Measurements from ENCODE around the gene APLP2.
"Not testable (repeated sequence)": the region's sequence is repeated elsewhere in the genome, so short reads cannot be mapped to it uniquely, and the experiment has no call there.

Gene APLP2

DNA sequence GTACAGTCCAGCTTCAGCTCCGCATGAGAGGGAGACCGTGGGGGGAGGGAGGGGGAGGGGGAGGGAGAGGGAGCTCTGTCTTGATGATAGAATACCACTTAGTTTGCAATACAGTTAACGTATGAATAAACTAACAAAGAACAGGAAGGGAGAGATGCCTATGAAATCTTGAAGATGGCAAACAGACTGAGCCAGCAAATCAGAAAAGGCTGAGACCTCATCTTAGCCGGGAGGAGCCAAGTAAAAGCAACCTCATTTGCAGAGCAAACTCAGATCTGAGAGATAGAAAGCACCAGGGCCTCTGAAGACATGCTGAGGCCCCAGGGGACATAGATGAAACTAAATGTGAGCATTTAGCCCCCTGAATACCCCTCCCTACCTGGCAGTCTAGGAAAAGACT lies 23.0 kb downstream of the APLP2 start:
- DNase-seq, result no peak

DNA sequence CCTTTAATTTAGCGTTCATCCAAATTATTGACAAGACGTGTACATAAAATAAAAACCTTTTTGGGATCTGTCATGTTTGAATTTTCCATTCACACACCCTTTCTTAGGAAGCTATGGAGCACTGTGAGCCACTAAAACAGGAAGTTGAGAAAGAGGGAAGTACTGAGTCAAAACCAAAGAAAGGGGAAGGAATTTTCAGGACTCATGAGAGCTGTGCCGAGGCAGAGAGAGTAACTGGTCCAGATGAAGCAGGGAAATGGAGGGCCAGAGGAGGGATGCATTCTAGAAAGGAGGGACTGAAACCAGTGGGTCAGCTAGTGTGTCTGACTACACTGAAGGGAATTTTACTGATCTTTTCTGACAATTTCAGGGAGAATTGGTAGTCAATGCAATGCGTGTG lies 24.9 kb downstream of the APLP2 start:
- no peak for DNase-seq

DNA sequence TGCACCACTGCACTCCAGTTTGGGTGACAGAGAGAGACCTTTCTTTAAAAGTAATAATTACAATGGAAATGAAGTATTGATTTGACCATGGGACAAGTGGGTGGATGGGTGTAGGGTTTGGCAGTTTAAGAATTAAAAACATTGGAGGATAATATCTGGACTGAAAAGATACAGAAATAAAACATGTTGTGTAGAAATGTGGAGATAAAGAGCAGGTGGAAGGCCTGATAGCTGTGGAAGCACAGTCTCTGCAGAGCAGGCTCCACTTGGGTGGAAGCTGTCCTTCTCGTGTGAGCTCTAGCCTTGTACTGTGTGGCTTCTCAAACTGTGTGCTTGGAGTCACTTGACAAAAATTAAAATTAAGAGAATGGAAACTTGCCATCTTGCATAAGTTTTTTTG lies 25.6 kb downstream of the APLP2 start:
- no peak for DNase-seq

DNA sequence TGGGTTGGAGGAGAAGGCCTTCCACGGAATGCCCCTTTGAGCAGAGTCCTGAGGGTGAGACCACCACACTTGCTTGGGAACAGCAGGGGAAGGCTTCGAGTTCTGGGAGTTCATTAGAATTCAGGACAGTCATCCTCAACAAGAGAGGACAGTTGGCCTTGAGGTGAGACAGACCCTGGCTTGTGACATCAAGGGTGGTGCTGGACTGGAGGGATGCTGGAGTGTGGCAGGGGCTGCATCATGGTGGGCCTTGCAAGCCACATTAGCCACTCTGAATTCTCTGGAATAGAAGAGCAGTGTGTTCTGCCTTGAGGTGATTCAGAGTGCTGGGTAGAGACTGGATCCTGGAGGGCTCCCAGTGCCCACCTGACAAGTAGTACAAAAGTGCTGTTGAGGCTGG lies 26.3 kb downstream of the APLP2 start:
- DNase-seq, result no peak

DNA sequence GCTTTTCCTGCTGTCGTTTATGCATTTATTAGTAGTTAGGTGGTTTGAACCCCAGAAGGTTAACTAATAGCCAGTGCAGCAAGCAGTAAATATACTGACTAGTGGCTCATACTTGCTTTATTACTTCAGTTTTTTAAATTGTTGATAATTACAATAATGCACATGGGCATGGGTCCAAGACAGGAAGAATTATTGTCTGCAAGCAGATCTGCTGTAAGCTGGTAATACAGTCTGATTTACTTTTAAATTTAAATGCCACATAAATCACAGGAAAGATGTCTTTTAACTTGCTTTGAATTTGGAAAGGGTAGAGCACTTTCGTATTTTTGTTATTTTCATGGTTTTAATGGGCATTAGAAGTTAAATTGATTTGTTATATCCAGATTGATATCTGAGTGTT lies 27.1 kb downstream of the APLP2 start:
- no peak for DNase-seq

DNA sequence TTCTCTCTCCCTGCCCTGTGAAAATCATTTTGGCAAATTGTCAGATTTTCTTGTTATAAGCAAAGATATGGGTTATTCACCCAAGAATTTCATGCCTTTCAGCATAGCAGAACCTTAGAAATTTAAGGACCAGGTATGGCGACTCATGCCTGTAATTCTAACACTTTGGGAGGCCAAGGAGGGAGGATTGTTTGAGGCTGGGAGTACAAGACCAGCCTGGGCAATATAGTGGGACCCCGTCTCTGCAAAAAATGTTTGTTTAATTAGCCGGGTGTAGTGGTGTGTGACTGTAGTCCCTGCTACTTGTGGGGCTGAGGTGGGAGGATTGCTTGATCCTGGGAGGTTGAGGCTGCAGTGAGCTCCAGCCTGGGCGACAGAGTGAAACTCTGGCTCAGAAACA lies 27.6 kb downstream of the APLP2 start:
- DNase-seq, result no peak

DNA sequence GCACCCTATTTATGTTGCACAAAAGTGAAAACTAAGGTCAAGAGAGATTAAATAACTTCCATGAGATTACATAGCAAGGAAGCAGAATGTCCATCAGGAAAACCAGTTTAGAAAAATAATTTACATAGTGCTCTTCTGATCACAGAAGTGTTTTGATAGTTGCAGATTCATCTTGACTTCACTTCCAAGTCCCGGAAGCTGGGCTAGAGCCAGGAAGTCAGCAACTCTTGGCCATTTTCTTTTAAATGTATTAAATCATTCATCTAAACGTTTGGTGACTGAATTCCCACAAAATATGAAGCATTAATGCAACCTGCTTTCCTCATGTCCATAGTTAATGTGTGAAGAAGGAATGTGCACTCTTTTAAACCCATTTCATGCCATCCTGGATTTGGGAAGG lies 29.7 kb downstream of the APLP2 start:
- no peak for DNase-seq

DNA sequence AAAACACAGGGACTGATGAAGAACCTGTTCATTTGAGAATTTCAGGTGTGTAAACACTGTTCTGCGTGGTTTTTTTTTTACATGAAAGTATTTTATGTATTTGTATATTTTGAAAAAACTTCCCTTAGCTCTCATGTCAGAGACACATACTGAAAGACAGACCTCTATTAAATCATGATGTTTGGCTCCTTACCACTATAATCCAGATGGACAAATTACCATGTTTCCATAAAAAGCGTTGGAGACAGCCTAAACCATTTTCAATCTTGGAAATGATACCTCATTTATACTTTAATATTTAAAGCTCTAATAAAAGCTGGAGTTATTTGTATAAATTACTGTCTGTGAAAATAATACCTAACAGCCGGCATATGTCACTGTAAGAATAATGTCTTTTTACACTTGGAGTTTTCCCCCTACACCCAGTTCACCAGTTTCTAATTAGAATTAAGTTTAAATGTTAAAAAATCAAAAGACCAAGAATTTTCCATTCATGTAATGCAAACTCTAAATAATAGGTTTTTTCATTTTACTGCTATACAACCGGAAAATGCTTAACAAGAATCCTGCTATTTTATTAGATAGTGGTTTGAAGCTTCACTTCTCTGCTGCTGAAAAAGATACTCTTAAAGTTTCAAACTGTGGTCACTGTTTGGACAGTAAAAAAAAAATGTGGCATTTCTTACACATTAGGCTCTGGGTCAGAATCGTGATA lies 30.8 kb downstream of the APLP2 start:
- DNase-seq, result no peak

DNA sequence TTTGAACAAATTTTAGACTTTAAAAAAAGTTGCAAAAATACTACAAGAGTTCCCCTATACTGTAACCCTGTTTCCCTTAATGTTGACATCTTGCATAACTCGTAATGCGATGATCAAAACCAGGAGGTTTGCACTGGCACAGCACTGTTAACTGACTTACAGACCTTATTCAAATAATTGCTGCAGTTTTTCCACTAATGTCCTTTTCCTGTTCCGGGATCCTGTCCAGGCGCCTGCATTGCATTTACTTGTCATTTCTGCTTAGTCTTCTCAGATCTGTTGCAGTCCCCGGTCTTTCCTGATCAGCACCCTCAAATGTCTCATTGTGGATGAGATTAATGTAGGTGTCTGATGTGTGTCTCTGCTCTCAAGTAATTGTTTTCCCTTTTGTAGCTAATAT lies 32.0 kb downstream of the APLP2 start:
- no peak for DNase-seq

DNA sequence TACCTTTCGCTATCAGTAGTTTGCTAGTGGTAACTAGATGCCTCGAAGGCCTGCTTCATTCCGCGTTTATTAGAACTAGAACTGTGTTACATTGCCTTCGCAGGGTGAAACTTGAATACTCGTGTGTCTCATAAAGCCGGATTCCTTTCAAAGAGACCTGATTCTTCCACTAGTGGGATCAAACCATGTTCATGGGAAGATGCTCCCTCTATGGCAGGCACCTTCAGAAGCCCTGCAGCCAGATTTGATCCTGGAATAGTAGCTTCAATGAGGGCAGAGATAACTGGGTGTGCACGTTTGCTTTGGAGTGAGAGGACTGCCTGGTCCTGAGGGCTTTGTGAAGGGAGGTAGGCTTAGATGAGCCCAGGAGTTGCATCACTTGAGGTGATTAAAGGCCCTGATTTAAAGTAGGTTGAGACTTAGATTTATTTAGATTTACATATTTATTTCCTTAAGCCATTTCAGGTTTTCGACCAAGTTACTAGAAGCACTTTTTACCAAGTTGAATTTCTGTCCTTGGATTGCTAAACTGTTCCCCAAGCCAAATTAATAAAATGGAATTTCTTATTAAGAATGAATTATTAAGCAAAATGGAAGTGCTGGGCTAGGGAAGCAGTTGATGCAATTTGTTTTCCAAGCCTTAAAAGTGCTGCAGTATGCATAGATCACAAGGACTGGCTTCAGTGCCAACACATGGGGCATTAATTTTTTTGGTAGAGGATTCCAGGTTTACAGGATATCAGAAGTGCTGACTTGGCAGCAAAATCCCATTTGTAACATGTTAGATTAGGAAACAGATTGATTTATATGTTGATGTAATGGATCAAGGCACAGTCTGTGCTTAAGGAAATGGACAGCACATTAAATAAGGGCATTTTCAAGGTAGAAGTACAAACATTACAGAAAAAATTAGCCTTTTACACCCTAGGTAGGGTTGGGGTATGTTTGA lies 32.9 kb downstream of the APLP2 start:
- no peak for DNase-seq

DNA sequence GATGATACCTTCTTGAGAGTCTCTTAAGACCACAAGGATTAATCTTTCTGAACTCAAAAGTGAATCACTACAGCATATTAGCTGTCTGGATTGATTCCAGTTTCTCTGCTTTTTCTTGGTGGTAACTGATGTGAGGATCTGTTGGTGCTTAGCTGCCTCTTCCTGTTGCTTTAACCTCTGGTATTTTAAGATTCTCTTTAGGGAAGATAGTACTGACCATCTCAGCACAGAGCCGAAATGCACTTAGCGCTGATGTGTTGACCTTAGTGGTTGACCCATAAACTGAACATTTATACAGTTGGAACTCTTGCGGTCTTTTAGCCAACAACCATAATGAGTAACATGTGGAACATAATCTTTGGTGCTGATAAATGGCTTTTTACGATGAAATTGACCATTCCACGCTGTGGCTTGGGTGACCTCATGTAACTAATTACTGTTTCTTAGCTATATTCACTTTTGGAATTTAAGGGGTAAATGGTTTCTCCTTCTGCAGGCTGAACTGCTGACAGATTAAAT lies 33.7 kb downstream of the APLP2 start:
- no peak for DNase-seq

DNA sequence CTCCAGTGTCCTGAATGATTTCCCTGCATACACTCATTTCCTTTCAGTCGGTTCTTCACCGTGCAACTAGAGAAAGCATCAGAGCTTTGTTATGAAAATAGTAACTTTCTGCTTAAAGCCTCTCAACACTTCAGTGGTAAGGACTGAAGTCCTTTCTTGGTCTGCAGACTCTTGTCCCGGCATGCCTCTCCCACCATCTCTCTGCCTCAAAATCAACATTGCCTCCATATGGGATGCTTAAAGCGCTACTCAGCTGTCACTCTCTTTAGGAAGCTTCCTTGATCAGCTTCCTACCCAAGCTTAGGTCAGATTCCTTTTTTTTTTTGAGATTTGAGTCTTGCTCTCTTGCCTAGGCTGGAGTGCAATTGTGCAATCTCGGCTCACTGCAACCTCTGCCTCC lies 36.7 kb downstream of the APLP2 start:
- DNase-seq, result no peak

DNA sequence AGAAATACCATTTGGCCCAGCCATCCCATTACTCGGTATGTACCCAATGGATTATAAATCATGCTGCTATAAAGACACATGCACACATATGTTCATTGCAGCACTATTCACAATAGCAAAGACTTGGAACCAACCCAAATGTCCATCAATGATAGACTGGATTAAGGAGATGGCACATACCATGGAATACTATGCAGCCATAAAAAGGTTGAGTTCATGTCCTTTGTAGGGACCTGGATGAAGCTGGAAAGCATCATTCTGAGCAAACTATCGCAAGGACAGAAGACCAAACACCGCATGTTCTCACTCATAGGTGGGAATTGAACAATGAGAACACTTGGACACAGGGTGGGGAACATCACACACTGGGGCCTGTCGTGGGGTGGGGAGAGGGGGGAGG lies 39.0 kb downstream of the APLP2 start:
- DNase-seq, result not testable (repeated sequence)

DNA sequence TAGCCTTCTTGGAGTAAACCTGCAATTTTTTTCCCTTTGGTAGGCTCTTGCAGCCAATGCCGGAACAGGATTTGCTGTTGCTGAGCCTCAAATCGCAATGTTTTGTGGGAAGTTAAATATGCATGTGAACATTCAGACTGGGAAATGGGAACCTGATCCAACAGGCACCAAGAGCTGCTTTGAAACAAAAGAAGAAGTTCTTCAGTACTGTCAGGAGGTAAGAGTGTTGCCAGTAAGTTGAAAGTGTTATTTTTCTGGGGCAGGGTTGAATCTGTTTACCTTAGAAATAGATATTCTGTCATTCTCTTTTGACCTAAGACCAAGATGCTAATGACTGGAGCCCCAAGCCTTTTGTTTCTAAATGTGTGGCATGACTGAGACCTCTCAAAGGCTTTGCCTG lies 39.7 kb downstream of the APLP2 start:
- DNase-seq, result no peak

DNA sequence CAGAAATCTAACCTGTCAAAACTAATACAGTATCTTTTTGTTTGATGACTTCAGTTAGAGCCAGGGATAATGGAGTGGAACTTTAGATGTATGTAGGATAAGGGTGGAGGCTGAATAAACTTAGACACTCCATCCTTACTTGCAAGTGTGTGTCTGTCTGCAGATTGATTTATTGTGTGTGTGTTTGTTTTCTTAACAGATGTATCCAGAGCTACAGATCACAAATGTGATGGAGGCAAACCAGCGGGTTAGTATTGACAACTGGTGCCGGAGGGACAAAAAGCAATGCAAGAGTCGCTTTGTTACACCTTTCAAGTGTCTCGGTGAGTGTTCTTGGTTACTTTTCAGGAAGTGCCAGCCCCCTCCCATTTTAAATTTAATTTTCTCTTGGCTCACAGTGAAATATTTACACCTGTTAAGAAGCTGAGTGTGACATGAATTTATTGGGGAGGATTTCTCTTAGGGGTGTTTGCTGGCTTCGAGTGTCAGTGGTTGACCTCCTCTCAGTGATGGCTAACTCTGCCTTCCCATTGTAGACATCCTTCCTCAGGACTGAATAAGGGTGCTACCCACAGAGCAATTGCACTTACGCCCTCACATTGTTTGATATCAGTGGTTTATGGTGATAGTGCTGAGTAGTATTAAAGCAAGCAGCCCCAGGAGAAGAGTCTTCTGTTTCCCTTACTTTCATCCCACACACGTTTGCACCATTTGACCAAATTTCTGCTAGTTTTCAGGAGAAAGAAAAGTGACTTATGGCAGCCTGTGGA lies 40.8 kb downstream of the APLP2 start:
- DNase-seq, result no peak

DNA sequence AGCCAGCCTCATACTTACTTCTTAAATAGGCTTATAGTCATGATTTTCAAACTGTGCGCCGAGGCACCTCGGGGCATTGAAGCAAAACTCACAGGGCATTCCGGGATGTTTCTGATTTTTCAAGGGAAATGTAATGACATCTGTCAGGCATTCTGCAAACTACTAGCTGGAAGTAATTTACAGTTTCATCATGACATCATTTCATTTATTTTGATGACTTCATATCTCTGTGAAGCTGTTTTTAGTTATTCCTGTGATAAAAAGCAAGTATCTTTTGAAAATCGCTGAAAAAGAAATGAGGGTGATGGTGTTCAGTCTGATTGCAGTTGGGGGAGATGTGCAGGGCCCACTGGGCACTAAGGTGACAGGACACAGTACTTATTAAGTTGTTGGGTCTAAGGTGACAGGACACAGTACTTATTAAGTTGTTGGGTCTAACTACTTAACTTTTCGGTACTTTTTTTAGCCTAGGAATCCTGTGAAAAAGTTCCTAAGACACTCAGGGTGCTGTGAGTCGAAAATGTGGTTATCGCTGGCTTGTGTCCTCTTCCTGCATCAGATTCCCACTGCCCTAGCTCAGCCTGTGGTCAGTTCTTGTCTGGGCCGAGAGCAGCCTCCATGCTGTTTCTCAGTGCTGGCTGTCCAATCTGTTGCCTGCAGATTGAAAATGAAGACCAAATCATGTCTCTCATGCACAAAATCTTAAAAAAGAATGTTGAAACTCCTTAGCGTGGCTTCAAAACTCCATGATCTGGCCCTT lies 42.6 kb downstream of the APLP2 start:
- DNase-seq, result no peak

DNA sequence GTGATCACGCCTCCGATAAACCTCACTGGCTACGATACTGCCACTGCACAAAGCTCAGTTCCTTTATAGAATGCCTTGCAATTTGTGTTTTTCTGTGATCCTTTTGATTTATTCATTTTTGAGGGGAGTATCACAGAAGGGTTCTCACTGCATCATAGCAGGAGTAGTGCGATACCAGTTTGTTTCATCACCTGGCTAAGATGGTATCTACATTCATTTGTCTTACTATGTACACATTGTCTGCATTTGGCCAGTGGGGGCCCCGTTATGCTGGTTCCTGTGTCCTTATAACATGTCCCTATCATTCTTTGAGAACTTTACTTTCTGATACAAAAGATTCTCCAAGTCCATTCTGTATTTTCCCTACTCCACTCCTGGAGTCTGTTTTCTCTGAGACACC lies 44.6 kb downstream of the APLP2 start:
- DNase-seq, result no peak

DNA sequence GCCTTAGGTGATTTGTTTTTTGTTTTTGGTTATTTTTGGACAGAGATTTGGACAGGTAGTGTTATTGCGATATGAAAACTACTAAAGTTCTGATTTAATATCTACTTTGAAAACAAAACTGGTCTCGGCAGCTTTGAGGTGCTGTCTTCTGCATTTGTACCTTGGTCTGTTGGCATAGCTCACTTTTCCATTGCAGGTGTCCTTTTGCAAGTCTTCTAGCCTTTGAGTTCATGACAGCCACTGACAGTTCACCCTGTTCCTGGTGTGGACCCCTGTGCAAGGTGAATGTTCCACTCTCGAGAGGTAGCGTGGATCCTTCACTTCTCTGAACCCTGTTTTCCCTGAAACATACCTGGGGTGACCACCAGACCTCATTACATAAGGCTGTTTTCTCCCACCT lies 45.0 kb downstream of the APLP2 start:
- no peak for DNase-seq

DNA sequence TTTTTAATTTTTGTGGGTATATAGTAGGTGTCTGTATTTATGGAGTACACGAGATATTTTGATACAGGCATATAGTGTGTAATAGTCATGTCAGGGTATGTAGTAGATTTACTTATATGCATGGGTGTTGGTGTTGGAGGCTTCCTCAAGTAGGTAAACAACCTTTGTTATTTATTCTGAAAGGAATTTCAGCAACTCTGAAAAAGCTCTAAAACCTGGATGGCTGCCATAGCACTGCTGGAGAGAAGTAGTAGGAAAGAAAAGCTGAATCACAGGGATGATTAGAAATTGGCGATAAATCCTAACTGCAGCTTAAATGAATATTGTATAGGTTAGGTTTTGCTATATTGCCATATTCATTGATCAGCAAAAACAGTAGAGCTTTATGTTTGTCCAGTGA lies 45.5 kb downstream of the APLP2 start:
- no peak for DNase-seq

DNA sequence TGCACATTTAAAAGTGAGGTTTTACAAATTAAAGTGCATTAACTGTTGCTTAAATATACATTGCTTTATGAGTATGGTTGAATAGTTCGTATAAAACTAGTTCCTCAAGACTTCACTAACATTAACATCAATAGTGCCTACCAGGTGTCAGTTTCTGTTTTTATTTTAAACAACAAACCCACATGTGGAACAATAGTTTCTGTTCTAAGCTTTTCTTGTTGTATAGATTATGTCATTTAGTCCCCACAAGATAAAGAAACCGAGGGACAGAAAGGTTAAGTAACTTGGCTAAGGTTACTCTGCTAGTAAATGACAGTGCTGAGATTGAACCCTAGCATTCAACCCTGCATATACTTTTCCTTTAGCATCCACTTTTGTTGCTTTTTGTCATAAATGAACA lies 48.5 kb downstream of the APLP2 start:
- no peak for DNase-seq

DNA sequence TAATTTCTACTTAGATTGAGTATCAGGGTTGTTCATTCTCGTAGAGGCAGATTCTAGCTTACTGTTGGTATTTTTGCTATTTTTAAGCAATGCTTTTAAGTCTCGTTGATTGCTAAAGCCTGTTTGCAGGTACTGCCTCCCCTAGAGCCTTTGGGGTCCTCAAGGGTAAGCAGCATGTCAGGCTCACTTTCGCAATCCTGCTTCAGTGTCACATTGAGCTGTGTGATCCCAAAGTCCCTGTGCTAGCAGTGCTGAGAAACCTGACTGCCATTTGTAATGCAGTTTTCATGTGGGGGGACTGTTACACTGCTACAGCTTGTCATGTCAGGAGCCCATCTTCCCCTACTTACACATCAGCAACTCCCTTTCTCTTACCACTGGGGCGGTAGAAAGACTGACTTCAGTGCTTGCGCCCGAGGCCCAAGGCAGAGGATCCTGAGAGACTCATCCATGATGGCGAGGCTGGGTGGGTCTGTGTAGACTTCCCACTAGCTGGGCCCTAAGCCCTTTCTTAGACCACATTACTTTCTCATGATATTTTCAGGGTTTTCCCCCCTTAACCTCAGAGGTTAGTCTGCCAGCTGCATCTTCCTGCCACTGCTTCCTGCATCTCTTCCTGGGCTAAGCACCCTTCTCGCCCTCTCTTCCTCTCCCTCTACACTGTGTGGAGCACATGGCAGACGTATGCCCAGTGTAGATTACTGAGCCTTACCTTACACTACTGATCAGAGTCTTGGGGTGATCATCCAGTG lies 49.1 kb downstream of the APLP2 start:
- DNase-seq, result no peak

DNA sequence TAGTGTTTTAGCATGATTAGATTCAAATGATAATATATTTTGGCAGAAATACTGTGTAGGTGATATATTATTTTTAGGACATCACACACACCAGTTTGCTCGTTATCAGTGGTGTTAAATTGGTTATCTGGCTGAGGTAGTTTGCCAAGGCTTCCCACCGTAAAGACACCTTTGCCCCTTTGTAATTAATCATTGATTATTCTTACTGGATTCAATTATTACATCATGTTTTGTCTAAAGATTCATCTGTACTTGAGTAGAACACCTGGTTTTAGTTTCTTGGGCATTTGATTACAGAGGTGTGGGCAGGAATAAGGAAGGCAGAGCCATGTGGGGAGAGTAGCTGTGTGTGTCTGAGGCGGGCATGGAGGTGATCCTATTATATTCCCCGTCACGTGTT lies 50.4 kb downstream of the APLP2 start:
- DNase-seq, result no peak
